ENCODE results near the gene LOXL3. TPM values are rescaled to one million over a fixed set of nuclear protein-coding genes. Genes with fewer than 3 reads are reported as not detected.
A peak's percentile ranks its signal among the peaks of the same experiment; 100 is the strongest.

Gene LOXL3
- polyA plus RNA-seq, 1 donor = 7.8 TPM

- DNase-seq = no peak
These were observed 27.0 kb downstream of the LOXL3 start for GRCh38 chr2:74526649-74527230.

DNA sequence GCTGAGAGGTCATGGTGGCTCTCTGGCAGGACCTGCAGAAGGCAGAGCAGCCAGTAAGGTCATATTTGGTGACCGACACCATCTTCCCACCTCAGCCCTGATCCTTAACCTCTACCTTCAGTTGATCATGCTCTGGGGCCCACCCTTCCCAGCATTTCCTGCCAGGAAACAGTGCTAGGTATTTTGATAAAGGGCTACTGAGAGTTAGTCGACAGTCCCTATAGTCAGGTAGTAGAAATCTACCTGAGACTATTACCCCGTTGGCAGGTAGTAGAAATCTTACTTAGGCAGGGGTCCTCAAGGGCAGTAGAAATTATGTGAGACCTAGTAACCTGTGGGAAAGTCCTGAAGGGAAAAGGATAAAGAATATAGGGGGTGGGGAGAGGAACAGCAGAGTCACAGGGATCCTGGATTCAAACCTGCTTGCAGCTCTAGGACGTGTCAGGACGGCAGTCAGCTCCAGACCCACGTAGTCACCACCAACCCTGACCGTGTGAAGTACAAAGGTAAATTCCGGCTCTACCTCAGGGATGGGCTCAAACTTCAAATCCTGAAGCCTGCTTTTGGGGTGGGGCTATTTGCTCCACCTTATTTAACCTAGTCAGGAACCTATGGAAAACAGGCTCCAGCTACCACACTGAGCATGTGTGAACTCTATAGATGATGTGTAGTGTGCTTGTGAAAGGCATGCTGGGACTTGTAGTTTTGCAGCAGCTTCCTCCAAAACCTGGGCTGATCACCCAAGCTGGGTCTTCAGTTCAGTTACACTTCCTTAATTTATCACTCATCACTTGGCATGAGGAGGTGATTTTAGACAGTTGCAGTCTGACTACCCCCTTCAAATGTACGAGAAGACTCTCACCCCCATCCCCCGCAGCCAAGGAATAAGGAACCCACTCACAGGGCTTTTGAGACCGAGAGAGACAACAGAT is 27.8 kb downstream of the LOXL3 start, which contains the start of gene DQX1:
Gene DQX1, minus strand, starts transcription at position 515 of the 932 bp plus-strand sequence. Its CDS starts 502 bp downstream, at position 13.
- no peak for DNase-seq

- DNase-seq = no peak
These were observed 28.6 kb downstream of the LOXL3 start for GRCh38 chr2:74524955-74525716.

- no peak for DNase-seq
These were observed 29.7 kb downstream of the LOXL3 start for GRCh38 chr2:74524005-74524404.

- DNase-seq = no peak
These were observed 31.2 kb downstream of the LOXL3 start for GRCh38 chr2:74522516-74522915.

DNA sequence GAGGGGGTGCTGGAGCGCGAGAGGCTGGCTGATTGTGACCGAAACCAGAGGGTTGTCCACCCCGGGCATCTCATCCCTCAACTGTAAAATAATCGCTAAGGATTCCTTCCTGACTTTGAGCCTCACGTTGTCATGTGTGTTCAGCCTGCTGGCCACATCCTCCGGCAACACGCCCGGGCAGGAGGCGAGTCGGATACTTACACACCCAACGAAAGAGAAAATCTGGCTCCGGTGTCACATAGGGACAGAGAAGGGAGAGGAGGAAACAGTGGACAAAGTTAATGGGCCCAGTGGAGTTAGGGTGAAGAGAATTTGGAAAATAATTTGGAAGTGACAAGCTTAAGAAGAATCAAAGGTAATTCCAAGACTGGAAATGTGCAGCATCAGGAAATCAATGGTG is 37.1 kb downstream of the LOXL3 start:
- DNase-seq = no peak

- DNase-seq = peak; percentile 56
These were observed 37.6 kb downstream of the LOXL3 start for GRCh38 chr2:74515981-74516633.

GRCh38 chr2:74515271-74515980 is 38.3 kb downstream of the LOXL3 start:
- no peak for DNase-seq

GRCh38 chr2:74514368-74515270 is 39.1 kb downstream of the LOXL3 start, which contains the start of gene TLX2:
Gene TLX2, plus strand, starts transcription at chr2:74514450. Its CDS starts 357 bp downstream, at chr2:74514807.
- no peak for DNase-seq

DNA sequence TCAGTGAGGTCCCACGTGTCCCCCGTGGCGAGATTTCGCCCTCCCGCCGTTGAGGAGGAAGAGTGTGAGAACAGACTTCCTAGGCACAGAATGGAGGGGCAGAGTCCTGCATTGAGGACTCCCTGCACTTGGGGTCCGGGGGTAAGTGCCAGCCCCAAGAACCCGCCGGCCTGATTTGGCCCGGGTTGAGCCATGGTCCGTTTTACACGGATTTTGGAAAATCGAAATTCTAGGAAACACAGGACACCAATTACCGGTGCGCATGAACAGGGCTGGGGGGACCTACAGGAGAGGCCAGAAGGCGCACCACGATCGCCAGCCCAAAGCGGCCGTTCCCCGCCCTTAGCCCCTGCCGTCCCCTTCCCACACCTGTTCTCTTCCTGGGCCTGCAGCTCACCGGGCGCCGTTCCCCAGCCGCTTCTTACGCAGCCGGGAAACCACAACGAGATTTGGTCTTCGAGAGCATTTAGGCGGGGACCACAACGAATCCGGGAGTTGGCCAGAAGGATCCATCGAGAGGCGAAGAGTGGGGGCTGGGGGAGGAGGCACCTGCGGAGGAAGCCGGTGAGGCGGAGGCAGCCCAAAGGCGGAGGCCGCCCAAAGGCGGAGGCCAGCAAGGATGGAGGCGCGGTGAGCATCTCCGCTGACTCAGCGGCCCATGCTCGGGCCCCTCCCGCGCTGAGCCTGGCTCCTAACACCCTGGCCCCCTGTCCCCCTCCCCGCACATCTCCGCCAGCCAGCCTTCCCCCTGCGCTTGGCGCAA is 40.0 kb downstream of the LOXL3 start:
- no peak for DNase-seq

DNA sequence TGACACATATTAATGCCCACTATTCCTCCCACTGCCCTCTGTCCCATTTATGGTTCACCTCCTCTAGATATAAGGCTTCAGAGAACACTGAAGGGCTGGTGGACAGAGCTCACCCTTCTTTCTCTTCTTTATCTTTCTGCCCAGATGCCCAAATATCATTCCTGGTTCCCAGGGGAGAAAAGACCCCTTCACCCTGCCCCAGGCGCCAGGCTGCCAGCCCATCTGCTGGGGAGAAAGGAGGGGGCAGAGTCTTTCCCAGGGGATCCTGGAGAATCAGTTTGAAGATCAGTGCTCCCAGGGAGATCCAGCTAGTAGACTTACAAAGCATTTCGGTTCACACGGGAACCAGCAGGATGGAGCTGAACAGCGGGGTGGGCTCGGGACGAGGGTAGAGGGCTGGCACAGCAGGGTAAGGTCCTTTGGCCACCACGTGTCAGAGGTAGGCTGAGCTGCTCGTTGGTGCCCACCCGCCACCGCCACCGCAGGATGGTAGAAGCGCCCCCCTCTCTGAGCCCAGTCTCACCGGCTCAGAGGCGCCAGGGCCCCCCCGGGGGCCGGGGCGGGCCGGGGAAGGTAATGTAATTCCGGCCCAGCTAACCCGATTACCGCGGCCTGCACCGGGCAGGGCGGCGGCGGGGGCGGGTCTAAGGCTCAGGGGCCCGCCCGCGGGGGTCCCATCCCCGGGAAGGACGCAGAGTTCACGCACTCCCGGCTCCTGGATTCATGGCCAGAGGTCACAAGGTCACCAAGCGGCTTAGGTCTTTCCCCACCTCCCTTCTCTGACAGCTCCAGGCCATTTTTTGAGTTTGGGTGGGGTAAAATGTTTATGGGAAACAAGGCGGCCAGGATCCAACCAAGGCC is 40.8 kb downstream of the LOXL3 start:
- DNase-seq = no peak

- no peak for DNase-seq
These were observed 42.4 kb downstream of the LOXL3 start for GRCh38 chr2:74511104-74511989.

DNA sequence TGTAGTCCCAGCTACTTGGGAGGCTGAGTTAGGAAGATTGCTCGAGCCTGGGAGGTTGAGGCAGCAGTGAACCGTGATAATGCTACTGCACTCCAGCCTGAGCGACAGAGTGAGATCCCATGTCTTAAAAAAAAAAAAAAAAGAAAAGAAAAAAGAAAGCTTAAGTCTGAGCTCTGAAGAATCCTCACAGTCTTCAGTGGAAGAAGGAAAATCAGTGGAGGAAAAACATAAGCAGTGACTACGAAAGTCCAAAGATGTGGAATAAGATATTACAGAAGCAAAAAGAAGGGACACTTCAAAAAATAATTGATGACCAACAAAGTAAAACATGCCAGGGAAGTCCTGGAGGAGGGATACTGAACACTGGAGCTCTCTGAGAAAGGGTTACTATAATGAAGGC is 43.5 kb downstream of the LOXL3 start:
- no peak for DNase-seq

- DNase-seq = no peak
These were observed 45.7 kb downstream of the LOXL3 start for GRCh38 chr2:74507926-74508520.

DNA sequence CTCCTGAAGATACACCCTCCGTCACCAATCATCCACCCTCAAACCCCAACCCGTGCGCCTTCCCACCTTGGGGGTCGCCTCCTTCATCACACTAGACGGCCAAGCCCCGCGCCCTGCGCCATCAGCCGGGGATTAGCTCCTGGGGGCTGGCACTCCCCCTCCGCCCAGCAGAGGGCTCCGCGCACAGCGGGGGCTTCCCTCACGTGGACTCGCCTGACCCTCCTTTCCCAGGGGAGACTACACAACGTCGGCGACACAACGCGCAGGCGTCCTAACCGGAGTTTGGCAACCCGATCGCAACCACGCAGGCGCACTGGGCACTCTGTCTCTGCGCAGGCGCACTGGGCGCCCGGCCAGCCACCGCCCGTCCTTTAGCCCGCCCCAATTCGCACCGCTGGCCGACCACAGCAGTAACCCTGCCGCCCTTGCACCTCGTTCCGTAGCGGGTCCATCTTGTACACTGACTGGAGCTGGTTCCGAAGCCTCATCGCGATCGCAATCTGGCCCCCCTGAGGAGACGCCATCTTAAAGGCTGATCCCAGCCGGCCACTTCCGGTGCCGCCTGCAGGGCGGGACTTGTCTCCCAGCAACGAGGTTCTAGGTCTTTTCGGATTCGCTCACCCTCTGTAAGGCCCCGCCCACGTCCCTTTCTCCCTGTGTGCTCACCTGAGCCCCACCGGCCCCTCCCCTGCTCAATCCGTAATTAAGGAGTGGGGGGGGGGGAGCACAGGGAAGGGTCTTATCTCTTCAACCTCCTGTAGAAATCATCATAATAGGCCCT is 46.4 kb downstream of the LOXL3 start, which contains the start of gene PCGF1:
Gene PCGF1, minus strand, starts transcription at position 551 of the 781 bp plus-strand sequence. Its CDS starts 27 bp downstream, at position 524.
- DNase-seq = peak; percentile 100

Measured in hindlimb muscle (tissue), 1 donor.